ENCODE data around the gene GALNT2. TPM values are rescaled to one million over a fixed set of nuclear protein-coding genes. Genes with fewer than 3 reads are reported as not detected.

The GALNT2 gene
- total RNA-seq, 2 experiments from 2014 or later: 48.2 to 51.0 TPM

DNA sequence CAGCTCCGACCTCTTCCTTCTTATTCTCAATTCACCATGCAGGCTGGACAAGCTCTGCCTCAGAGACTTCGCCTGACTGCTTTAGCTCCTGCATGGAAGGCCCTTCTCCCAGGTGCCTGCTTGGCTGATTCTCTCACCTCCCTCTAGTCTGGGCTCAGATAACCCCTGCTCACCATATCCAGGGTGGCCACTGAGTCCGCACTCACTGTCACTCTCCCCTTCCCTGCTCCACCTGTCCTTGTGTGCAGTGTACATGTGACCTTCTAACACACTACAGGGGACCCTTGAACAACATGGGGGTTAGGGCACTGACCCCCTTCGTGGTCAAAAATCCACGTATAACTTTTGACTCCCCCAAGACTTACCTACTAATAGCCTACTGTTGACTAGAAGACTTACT is 14.4 kb upstream of the GALNT2 start:
- ATAC-seq: no peak
- no peak for DNase-seq
- Mint-ChIP-seq H3K36me3 (ENCODE audit: low read depth) (no peaks in the 10 kb centered on the region), H3K4me1 (peaks cover 4% of the 10 kb centered on the region), H3K9me3 (ENCODE audit: low read depth) (peaks cover 3% of the 10 kb centered on the region), H3K27me3 (peaks cover 1% of the 10 kb centered on the region), H3K27ac (no peak overlapping the region), H3K4me3 (no peak overlapping the region)
- ChIA-PET CTCF (no interaction called here), POLR2A (no interaction called here)
- intact Hi-C loops (cut with DNase I, micrococcal nuclease): no loop called here

DNA sequence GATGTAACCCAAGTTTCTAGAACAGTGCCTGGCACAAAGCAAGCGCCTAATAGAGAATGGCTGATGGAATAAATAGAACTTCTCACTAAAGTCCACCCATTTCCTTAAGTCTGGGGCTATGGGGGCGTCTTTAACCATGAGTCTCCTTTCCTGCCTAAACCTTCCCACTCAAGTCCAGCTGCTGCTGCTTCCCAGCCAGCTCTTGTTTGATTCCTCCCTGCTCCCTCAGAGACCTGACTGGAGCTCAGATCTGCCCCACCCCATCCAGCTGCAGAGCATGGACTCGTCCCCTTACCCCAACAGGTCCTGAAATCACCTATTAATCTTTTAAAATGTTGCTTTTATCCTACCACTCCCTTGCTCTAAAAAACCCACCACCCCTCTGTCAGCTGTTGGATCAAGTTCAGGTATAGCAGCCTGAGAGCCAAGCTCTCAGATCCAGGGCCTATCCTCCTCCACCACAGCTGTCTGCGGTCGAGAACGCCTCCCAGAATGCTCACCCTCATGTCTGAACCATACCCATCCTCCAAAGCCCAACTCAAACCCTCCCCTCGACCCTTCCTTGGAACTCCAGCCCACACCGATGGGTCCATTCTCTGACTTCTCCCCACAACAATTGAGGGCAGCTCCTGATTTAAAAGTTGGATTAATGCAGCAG is 12.8 kb upstream of the GALNT2 start:
- Mint-ChIP-seq H3K4me3 (no peak overlapping the region), H3K27ac (no peak overlapping the region), H3K27me3 (peaks cover 2% of the 10 kb centered on the region), H3K36me3 (ENCODE audit: low read depth) (no peaks in the 10 kb centered on the region), H3K9me3 (ENCODE audit: low read depth) (peaks cover 3% of the 10 kb centered on the region), H3K4me1 (peaks cover 4% of the 10 kb centered on the region)
- intact Hi-C loops (cut with DNase I, micrococcal nuclease): no loop called here
- ATAC-seq (no peak), DNase-seq (no peak)
- POLR2A ChIA-PET: no interaction called here
- CTCF ChIA-PET: no interaction called here

DNA sequence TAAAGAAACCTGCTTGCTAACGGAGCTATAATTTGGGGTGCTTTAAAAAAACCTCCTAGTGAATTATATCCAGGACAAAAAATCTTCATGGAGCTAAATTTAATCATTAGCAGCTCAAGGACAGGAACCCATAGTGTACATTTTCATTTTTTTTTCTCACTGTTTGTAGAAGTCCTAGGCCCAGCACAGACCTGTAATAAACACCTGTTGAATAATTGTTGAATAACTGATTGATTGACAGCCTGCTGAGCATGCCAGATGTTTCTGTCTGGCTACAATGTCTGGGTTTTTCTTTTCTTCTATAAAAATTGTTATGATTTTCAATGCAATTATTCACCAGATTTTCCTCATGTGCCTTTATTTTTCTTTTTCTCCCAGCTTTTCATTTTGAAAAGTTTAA is 10.9 kb upstream of the GALNT2 start:
- H3K36me3 Mint-ChIP-seq (ENCODE audit: low read depth): no peaks in the 10 kb centered on the region

DNA sequence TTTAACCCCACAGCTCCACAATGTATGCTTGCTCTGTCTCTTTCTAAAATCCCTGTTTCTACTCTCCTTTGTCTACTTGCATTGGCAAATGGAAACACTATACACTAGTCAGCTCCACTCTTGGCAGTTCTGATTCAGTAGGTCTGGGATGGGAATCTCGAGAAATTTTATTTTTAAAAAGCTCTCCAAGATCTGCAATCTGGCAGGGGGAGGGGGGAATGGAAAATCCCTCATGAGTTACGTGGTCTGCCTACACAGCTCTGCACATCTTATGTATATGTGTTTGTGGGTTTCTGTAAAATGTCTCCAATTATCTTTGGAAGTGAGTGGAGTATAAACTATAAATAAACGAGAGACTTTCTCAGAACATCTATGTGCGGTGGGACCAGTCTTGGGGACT is 9.9 kb upstream of the GALNT2 start:
- Mint-ChIP-seq H3K27ac (no peak overlapping the region), H3K27me3 (peaks cover 2% of the 10 kb centered on the region), H3K4me3 (no peak overlapping the region), H3K36me3 (ENCODE audit: low read depth) (no peaks in the 10 kb centered on the region), H3K4me1 (no peaks in the 10 kb centered on the region), H3K9me3 (ENCODE audit: low read depth) (no peaks in the 10 kb centered on the region)
- POLR2A ChIA-PET: no interaction called here
- no peak for ATAC-seq
- intact Hi-C loops (cut with DNase I, micrococcal nuclease): no loop called here
- no peak for DNase-seq
- CTCF ChIA-PET: interaction anchor here (0.6 kb wide), 1 partner anchor 111 kb away, joined by 3 read pairs; no protein-coding TSS in a partner anchor

More for the DNA sequence above, 10.9 kb upstream of the GALNT2 start:
- peaks cover 2% of the 10 kb centered on the region for H3K27me3 Mint-ChIP-seq
- peaks cover 3% of the 10 kb centered on the region for H3K9me3 Mint-ChIP-seq (ENCODE audit: low read depth)
- H3K27ac Mint-ChIP-seq: no peak overlapping the region
- ATAC-seq (no peak), DNase-seq (no peak)
- H3K4me3 Mint-ChIP-seq: no peak overlapping the region
- intact Hi-C loops (cut with DNase I, micrococcal nuclease): no loop called here
- H3K4me1 Mint-ChIP-seq: peaks cover 2% of the 10 kb centered on the region
- ChIA-PET POLR2A (interaction anchor here (0.6 kb wide), 1 partner anchor 32 kb away, joined by 3 read pairs; no protein-coding TSS in a partner anchor), CTCF (interaction anchor here (0.7 to 1.2 kb wide), 2 partner anchors 29 to 64 kb away, joined by 3 read pairs; no protein-coding TSS in a partner anchor)

DNA sequence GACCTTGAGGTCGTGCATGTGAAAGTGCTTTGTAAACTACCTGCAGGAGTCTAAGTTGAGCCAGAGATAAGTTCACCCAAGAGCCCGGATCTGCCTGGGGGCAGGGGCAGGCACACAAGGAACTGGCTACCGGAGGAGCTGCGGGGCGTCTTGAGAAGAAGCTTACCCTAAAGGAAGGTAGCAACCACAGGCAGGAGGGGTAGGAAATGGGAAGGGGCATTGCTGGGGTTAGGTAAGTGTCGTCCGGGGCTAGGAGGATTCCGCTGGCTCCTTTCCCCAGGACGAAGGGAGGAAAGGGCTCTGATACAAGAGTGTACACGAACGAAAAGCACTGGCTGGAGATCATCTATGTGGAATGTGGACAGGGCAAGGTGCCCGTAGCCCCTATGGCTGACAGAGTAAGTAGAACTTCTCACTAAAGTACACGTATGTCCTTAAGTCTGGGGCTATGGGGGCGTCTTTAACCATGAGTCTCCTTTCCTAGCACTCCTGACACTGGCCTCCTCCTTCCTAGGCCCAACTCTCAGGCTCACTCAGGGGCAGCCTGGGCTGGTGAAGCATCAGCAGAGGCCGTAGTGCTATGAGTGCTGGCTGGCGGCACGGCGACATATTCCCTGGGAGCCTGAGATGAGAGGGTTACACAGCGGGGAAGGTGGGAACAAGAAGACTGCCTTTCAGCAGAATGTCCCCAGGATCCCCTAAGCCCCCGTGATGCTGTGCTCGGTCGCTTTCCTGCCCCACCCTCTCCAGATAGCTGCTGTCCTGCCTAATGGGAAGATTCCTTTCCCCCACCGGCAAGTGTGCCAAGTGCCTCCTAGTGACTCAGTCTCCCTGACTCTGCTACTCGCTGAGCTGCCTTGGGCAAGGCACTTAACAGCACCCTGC is 9.1 kb upstream of the GALNT2 start:
- no peaks in the 10 kb centered on the region for H3K36me3 Mint-ChIP-seq (ENCODE audit: low read depth)
- no peak overlapping the region for H3K4me3 Mint-ChIP-seq
- no peaks in the 10 kb centered on the region for H3K4me1 Mint-ChIP-seq
- ChIA-PET CTCF (interaction anchor here (0.7 kb wide), 1 partner anchor 889 kb away, joined by 3 read pairs; no protein-coding TSS in a partner anchor), POLR2A (no interaction called here)
- intact Hi-C loops (cut with DNase I, micrococcal nuclease): no loop called here
- no peak overlapping the region for H3K27ac Mint-ChIP-seq
- peaks cover 2% of the 10 kb centered on the region for H3K27me3 Mint-ChIP-seq
- H3K9me3 Mint-ChIP-seq (ENCODE audit: low read depth): peaks cover 5% of the 10 kb centered on the region
- DNase-seq (no peak), ATAC-seq (no peak)

DNA sequence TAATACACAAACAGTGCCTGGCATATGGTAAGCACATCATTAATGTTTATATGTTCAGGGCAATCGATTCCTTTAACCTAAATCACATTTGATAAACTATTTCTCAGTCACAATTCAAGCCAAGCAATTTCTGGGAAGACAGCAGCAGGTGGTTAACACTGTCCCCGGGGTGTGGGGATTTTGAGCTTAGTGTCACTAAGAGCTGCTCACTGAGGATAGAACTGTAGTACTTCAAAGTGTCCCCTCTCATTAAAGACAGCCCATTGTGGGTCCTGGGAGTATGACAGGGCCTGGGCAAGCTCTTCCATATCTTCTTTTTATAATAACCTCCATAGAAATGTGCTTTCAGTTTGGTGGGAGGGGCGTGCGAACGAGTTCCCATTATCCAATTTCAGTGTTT is 8.4 kb upstream of the GALNT2 start:
- Mint-ChIP-seq H3K27ac (no peak overlapping the region), H3K4me1 (no peaks in the 10 kb centered on the region), H3K27me3 (peaks cover 2% of the 10 kb centered on the region), H3K9me3 (ENCODE audit: low read depth) (peaks cover 8% of the 10 kb centered on the region), H3K4me3 (no peak overlapping the region), H3K36me3 (ENCODE audit: low read depth) (no peaks in the 10 kb centered on the region)
- CTCF ChIA-PET: interaction anchor here (0.7 kb wide), 1 partner anchor 890 kb away, joined by 3 read pairs; no protein-coding TSS in a partner anchor
- intact Hi-C loops (cut with DNase I, micrococcal nuclease): no loop called here
- ATAC-seq: no peak
- DNase-seq: no peak
- POLR2A ChIA-PET: no interaction called here

DNA sequence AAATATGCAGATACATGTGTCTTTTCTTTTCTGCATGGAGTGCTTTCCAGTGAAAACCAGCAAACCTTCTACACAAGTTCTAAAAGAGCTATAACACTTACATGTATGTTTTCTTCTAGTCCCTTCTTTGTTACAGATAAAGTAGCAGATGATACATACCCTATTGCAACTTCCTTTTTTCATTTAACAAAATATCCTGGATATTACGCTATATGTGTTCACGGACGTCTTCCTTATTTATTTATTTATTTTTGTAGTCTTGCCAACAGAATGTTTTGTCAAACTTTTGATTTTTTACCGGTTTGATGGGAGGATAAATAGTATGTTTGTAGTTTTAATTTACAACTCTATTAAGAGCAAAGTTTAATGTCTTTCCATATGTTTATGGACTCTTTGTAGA is 5.2 kb upstream of the GALNT2 start:
- Mint-ChIP-seq H3K4me3 (no peak overlapping the region), H3K4me1 (peaks cover 11% of the 10 kb centered on the region), H3K36me3 (ENCODE audit: low read depth) (no peaks in the 10 kb centered on the region), H3K27ac (no peak overlapping the region), H3K9me3 (ENCODE audit: low read depth) (peaks cover 13% of the 10 kb centered on the region), H3K27me3 (peaks cover 2% of the 10 kb centered on the region)
- no peak for DNase-seq
- intact Hi-C loops (cut with DNase I, micrococcal nuclease): no loop called here
- CTCF ChIA-PET: interaction anchor here (0.8 kb wide), 1 partner anchor 51 kb away, joined by 3 read pairs; no protein-coding TSS in a partner anchor
- ATAC-seq: no peak
- POLR2A ChIA-PET: interaction anchor here (1.0 kb wide), 1 partner anchor 48 kb away, joined by 3 read pairs; no protein-coding TSS in a partner anchor

DNA sequence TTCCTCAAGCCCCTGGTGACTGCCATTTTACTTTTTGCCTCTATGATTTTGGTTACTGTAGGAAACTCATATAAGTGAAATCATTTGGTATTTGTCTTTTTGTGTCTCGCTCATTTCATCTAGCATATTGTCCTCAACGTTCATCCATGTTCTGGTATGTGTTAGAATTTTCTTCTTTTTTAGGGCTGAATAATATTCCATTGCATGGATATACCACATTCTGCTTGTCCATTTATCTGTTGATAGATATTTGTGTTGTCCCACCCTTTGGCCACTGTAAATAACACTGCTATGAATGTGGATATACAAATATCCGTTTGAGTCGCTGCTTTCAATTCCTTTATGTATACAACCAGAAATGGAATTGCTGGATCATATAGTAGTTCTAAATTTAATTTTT is 4.5 kb upstream of the GALNT2 start:
- no peak overlapping the region for H3K4me3 Mint-ChIP-seq
- H3K27me3 Mint-ChIP-seq: peaks cover 2% of the 10 kb centered on the region
- H3K36me3 Mint-ChIP-seq (ENCODE audit: low read depth): no peaks in the 10 kb centered on the region
- intact Hi-C loops (cut with DNase I, micrococcal nuclease): no loop called here
- DNase-seq (no peak), ATAC-seq (no peak)
- ChIA-PET CTCF (no interaction called here), POLR2A (no interaction called here)
- no peak overlapping the region for H3K27ac Mint-ChIP-seq
- peaks cover 11% of the 10 kb centered on the region for H3K4me1 Mint-ChIP-seq
- peaks cover 13% of the 10 kb centered on the region for H3K9me3 Mint-ChIP-seq (ENCODE audit: low read depth)

DNA sequence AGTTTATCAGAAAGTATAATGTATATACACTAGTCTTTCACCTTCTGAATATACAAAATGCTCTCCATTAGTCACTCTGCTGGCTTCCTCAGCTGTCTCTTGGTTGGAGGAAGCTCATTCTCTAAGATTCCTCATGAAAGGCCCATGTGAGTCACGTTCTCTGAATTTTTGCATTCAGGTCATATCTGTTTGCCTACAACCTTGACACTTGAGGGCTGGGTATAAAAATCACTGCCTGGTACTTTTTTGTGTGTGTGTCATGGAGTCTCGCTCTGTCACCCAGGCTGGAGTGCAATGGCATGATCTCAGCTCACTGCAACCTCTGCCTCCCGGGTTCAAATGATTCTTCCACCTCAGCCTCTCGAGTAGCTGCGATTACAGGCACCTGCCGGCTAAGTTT is 2.8 kb upstream of the GALNT2 start:
- ATAC-seq: no peak
- intact Hi-C loops (cut with DNase I, micrococcal nuclease): no loop called here
- Mint-ChIP-seq H3K4me3 (no peak overlapping the region), H3K36me3 (ENCODE audit: low read depth) (peaks cover 7% of the 10 kb centered on the region), H3K9me3 (ENCODE audit: low read depth) (peaks cover 13% of the 10 kb centered on the region), H3K27ac (no peak overlapping the region), H3K4me1 (peaks cover 18% of the 10 kb centered on the region), H3K27me3 (no peaks in the 10 kb centered on the region)
- ChIA-PET POLR2A (no interaction called here), CTCF (interaction anchor here (1.3 kb wide), 1 partner anchor 14 kb away, joined by 3 read pairs; no protein-coding TSS in a partner anchor)
- peak; percentile 26 for DNase-seq

DNA sequence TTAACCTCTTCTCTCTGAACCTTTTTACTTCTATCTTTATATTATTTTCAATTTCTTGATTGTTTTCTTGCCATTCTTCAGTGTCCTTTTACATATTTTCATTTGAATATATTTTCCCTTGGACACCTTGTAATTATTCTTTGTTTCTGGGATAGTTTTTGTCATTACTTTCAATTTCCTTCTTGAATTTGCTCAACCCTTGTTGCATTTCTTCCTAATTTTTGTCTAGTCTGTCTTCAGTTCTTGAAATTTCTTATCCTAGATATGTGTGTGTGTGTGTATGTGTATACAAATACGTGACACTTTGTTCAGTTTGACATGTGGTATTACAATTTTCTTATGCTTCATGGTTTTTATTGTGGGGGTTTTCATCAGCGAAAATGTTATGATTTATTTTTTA is 1.9 kb upstream of the GALNT2 start:
- intact Hi-C loops (cut with DNase I, micrococcal nuclease): loop anchor here (5.0 kb wide), 4 partner anchors 62 to 1658 kb away; partner anchors contain the start of gene TRIM11 (in 1 of the 2)
- CTCF ChIA-PET: interaction anchor here (0.7 kb wide), 1 partner anchor 20 kb away, joined by 3 read pairs; no protein-coding TSS in a partner anchor
- POLR2A ChIA-PET: no interaction called here
- no peak for DNase-seq
- no peak overlapping the region for H3K4me3 Mint-ChIP-seq
- H3K36me3 Mint-ChIP-seq (ENCODE audit: low read depth): peaks cover 7% of the 10 kb centered on the region
- H3K9me3 Mint-ChIP-seq (ENCODE audit: low read depth): peaks cover 13% of the 10 kb centered on the region
- H3K27me3 Mint-ChIP-seq: no peaks in the 10 kb centered on the region
- H3K27ac Mint-ChIP-seq: peak overlapping the region; percentile 21
- no peak for ATAC-seq
- H3K4me1 Mint-ChIP-seq: peaks cover 27% of the 10 kb centered on the region

DNA sequence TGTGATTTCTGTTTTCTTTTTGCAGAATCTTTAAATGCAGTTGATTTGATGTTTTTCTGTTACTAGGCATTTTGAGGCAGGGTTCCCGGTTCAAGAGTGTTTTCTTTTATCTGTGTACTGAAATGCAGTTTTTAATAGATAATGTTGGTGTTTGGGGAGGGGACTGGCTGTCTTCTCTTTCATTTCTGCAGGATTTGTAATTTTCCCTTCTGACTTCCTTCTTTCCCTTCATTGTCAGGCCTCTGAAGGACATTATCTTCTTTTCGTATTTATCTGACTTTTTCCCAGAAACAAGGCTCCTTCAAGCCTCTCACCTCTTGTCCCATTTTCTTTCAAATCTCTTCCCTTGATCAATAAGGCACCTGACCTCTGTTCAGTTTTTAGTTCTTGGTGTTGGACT is 1.5 kb upstream of the GALNT2 start:
- Mint-ChIP-seq H3K9me3 (ENCODE audit: low read depth) (peaks cover 13% of the 10 kb centered on the region), H3K36me3 (ENCODE audit: low read depth) (peaks cover 7% of the 10 kb centered on the region), H3K4me3 (no peak overlapping the region), H3K27ac (no peak overlapping the region), H3K27me3 (no peaks in the 10 kb centered on the region), H3K4me1 (peaks cover 31% of the 10 kb centered on the region)
- intact Hi-C loops (cut with DNase I, micrococcal nuclease): loop anchor here (5.0 kb wide), 4 partner anchors 62 to 1658 kb away; partner anchors contain the start of gene TRIM11 (in 1 of the 2)
- POLR2A ChIA-PET: interaction anchor here (1.9 kb wide), 1 partner anchor 44 kb away, joined by 7 read pairs; no protein-coding TSS in a partner anchor
- ATAC-seq: no peak
- DNase-seq: no peak
- CTCF ChIA-PET: interaction anchor here (0.7 to 1.3 kb wide), 4 partner anchors 19 to 404 kb away, joined by 3 read pairs; no protein-coding TSS in a partner anchor
